HepG2 (cell line): ENCODE measurements around the gene HSD17B2. TPM values are rescaled to one million over a fixed set of nuclear protein-coding genes. Genes with fewer than 3 reads are reported as not detected.

Source experiments
- AFF4 ChIP-seq: sonication (generic); formaldehyde crosslinking; IDR thresholded peaks from 2 replicates; pipeline ENCODE4 v1.4.0; 2020; ENCODE audit warnings: missing genetic modification reagents
- CREM ChIP-seq, 2 experiments: sonication (generic) in 1 of 2; formaldehyde crosslinking in 1 of 2; IDR thresholded peaks; 2 replicates each; pipeline versions ENCODE4 v1.4.0 to v1.6.1; 2016 to 2020; ENCODE audit warnings: antibody characterized with exemption in 1 of 2, mild to moderate bottlenecking in 1 of 2, missing genetic modification reagents in 1 of 2
- FOXA1 ChIP-seq, 2 experiments: fragments of 450-650 bp in 1 of 2; sonication (generic) in 1 of 2; formaldehyde crosslinking in 1 of 2; IDR thresholded peaks; 2 replicates each; pipeline versions ENCODE4 v1.4.0 to v1.6.1; 2016 to 2020; ENCODE audit warnings: missing genetic modification reagents in 1 of 2
- RARA ChIP-seq: IDR thresholded peaks from 2 replicates; pipeline ENCODE4 v1.6.1; 2016; ENCODE audit warnings: missing genetic modification reagents, missing compliant biosample characterization
- SALL1 ChIP-seq: sonication (generic); formaldehyde crosslinking; IDR thresholded peaks from 2 replicates; pipeline ENCODE4 v1.8.0; 2022; ENCODE audit warnings: mild to moderate bottlenecking, missing genetic modification reagents
- ZBTB38 ChIP-seq: sonication (generic); formaldehyde crosslinking; IDR thresholded peaks from 2 replicates; pipeline ENCODE4 v1.5.1; 2020; ENCODE audit warnings: mild to moderate bottlenecking, missing genetic modification reagents
- polyA plus RNA-seq, 8 experiments: library from polyadenylated mRNA; depleted of rRNA in 3 of 8; stranded (reverse) in 7 of 8; unstranded in 1 of 8; fragments of >200 nt; fragmentation: Illumina TruSeq in 4 of 8; extraction: Trizol in 4 of 8; gene quantifications; 2 replicates each; pipeline versions ENCODE4 v1.2.1 to v1.2.3, GENCODE V29; 2011 to 2016; ENCODE audit warnings: low read depth in 4 of 8, missing spikeins in 1 of 8, mixed read lengths in 1 of 8; ENCODE audit not compliant: insufficient read depth in 1 of 8
- total RNA-seq, 5 experiments: library from RNA; depleted of rRNA; stranded (reverse); fragments of >200 nt; fragmentation: Illumina TruSeq; extraction: Trizol; gene quantifications; 2 replicates each; pipeline ENCODE4 v1.2.3, GENCODE V29; 2016; ENCODE audit warnings: low read depth in 1 of 5
- TF ChIP-seq, protein P1 (sequence below): sonication (generic); formaldehyde crosslinking; IDR thresholded peaks from 2 replicates; pipeline ENCODE4 v1.4.0; 2020; ENCODE audit warnings: missing genetic modification reagents, borderline replicate concordance
- TF ChIP-seq, protein P2 (sequence below): sonication (generic); formaldehyde crosslinking; IDR thresholded peaks from 2 replicates; pipeline ENCODE4 v1.5.1; 2020; ENCODE audit warnings: mild to moderate bottlenecking, missing genetic modification reagents, borderline replicate concordance
- TF ChIP-seq, protein P3 (sequence below): sonication (generic); formaldehyde crosslinking; conservative IDR thresholded peaks from 2 replicates; pipeline ENCODE4 v1.4.0; 2020; ENCODE audit warnings: missing genetic modification reagents
- TF ChIP-seq, protein P4 (sequence below): sonication (generic); formaldehyde crosslinking; IDR thresholded peaks from 2 replicates; pipeline ENCODE4 v1.4.0; 2020; ENCODE audit warnings: missing genetic modification reagents, mild to moderate bottlenecking, borderline replicate concordance

The HSD17B2 gene
- total and polyA plus RNA-seq, 2 of the 13 experiments (the other 11 are each of a cell fraction or from before 2014, with no cell fraction given), result 26.3 to 69.3 TPM

DNA sequence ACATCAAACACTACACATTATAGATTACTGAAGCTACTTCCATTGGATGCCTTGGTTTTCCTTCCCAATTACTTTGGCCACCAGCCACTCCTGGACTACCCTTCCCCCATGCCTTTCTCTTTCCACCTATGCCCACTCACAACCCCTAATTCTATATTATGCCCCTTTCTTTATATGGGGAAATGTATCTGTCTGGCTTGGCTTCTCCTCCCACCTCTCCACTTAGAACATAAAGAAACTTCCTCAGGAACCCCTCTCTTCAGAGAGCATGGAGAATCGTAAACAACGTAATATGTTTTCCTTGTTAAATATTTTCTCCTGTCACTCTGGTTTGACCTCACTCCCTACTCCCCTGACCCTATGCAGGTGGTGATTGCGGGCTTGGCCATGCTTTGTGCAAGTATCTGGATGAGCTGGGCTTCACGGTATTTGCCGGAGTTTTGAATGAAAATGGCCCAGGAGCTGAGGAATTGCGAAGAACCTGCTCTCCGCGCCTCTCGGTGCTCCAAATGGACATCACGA lies 32.8 kb downstream of the HSD17B2 start (continued):
- TF ChIP-seq, protein P1, sequence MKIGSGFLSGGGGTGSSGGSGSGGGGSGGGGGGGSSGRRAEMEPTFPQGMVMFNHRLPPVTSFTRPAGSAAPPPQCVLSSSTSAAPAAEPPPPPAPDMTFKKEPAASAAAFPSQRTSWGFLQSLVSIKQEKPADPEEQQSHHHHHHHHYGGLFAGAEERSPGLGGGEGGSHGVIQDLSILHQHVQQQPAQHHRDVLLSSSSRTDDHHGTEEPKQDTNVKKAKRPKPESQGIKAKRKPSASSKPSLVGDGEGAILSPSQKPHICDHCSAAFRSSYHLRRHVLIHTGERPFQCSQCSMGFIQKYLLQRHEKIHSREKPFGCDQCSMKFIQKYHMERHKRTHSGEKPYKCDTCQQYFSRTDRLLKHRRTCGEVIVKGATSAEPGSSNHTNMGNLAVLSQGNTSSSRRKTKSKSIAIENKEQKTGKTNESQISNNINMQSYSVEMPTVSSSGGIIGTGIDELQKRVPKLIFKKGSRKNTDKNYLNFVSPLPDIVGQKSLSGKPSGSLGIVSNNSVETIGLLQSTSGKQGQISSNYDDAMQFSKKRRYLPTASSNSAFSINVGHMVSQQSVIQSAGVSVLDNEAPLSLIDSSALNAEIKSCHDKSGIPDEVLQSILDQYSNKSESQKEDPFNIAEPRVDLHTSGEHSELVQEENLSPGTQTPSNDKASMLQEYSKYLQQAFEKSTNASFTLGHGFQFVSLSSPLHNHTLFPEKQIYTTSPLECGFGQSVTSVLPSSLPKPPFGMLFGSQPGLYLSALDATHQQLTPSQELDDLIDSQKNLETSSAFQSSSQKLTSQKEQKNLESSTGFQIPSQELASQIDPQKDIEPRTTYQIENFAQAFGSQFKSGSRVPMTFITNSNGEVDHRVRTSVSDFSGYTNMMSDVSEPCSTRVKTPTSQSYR, result peak; percentile 71
- TF ChIP-seq, protein P2, sequence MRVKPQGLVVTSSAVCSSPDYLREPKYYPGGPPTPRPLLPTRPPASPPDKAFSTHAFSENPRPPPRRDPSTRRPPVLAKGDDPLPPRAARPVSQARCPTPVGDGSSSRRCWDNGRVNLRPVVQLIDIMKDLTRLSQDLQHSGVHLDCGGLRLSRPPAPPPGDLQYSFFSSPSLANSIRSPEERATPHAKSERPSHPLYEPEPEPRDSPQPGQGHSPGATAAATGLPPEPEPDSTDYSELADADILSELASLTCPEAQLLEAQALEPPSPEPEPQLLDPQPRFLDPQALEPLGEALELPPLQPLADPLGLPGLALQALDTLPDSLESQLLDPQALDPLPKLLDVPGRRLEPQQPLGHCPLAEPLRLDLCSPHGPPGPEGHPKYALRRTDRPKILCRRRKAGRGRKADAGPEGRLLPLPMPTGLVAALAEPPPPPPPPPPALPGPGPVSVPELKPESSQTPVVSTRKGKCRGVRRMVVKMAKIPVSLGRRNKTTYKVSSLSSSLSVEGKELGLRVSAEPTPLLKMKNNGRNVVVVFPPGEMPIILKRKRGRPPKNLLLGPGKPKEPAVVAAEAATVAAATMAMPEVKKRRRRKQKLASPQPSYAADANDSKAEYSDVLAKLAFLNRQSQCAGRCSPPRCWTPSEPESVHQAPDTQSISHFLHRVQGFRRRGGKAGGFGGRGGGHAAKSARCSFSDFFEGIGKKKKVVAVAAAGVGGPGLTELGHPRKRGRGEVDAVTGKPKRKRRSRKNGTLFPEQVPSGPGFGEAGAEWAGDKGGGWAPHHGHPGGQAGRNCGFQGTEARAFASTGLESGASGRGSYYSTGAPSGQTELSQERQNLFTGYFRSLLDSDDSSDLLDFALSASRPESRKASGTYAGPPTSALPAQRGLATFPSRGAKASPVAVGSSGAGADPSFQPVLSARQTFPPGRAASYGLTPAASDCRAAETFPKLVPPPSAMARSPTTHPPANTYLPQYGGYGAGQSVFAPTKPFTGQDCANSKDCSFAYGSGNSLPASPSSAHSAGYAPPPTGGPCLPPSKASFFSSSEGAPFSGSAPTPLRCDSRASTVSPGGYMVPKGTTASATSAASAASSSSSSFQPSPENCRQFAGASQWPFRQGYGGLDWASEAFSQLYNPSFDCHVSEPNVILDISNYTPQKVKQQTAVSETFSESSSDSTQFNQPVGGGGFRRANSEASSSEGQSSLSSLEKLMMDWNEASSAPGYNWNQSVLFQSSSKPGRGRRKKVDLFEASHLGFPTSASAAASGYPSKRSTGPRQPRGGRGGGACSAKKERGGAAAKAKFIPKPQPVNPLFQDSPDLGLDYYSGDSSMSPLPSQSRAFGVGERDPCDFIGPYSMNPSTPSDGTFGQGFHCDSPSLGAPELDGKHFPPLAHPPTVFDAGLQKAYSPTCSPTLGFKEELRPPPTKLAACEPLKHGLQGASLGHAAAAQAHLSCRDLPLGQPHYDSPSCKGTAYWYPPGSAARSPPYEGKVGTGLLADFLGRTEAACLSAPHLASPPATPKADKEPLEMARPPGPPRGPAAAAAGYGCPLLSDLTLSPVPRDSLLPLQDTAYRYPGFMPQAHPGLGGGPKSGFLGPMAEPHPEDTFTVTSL, result peak; percentile 57; the same call in 1 of the 2 replicates
- 0 out of 2 replicates have a peak, but pooled peaks have one; percentile 41 for TF ChIP-seq AFF4
- TF ChIP-seq, protein P3, sequence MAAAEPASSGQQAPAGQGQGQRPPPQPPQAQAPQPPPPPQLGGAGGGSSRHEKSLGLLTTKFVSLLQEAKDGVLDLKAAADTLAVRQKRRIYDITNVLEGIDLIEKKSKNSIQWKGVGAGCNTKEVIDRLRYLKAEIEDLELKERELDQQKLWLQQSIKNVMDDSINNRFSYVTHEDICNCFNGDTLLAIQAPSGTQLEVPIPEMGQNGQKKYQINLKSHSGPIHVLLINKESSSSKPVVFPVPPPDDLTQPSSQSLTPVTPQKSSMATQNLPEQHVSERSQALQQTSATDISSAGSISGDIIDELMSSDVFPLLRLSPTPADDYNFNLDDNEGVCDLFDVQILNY, result 0 out of 2 replicates have a peak, but pooled peaks have one; percentile 19
- TF ChIP-seq RARA, result no peak
- TF ChIP-seq FOXA1 (IDR thresholded peaks at IDR 0.05), result no peak
- TF ChIP-seq FOXA1 (CRISPR knock-in tag; IDR thresholded peaks at IDR 0.05), result no peak
- TF ChIP-seq, protein P4, sequence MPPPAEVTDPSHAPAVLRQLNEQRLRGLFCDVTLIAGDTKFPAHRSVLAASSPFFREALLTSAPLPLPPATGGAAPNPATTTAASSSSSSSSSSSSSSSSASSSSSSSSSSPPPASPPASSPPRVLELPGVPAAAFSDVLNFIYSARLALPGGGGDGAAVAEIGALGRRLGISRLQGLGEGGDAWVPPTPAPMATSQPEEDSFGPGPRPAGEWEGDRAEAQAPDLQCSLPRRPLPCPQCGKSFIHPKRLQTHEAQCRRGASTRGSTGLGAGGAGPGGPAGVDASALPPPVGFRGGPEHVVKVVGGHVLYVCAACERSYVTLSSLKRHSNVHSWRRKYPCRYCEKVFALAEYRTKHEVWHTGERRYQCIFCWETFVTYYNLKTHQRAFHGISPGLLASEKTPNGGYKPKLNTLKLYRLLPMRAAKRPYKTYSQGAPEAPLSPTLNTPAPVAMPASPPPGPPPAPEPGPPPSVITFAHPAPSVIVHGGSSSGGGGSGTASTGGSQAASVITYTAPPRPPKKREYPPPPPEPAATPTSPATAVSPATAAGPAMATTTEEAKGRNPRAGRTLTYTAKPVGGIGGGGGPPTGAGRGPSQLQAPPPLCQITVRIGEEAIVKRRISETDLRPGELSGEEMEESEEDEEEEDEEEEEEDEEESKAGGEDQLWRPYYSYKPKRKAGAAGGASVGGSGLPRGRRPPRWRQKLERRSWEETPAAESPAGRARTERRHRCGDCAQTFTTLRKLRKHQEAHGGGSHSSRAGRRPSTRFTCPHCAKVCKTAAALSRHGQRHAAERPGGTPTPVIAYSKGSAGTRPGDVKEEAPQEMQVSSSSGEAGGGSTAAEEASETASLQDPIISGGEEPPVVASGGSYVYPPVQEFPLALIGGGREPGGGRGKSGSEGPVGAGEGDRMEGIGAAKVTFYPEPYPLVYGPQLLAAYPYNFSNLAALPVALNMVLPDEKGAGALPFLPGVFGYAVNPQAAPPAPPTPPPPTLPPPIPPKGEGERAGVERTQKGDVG (CRISPR knock-in tag), result peak; percentile 46; the same call in 1 of the 2 replicates
- TF ChIP-seq ZBTB38 (CRISPR knock-in tag), result peak; percentile 23; the same call in 1 of the 2 replicates
- peak; percentile 5; the same call in 1 of the 2 replicates for TF ChIP-seq CREM (IDR thresholded peaks at IDR 0.05)
- TF ChIP-seq CREM (CRISPR knock-in tag; IDR thresholded peaks at IDR 0.05), result no peak
- TF ChIP-seq SALL1 (CRISPR knock-in tag), result 0 out of 2 replicates have a peak, but pooled peaks have one; percentile 5
